ENCODE results near the gene TSNAXIP1. TPM values are rescaled to one million over a fixed set of nuclear protein-coding genes. Genes with fewer than 3 reads are reported as not detected.

Gene TSNAXIP1
- total RNA-seq, 1 donor from 2014 or later: under 0.01 TPM

GRCh38 chr16:67811899-67812298 lies 5.2 kb downstream of the TSNAXIP1 start:
- DNase-seq (ENCODE audit: low read depth) (no peak), FAIRE-seq (no peak)
- TF ChIP-seq CTCF (IDR thresholded peaks at IDR 0.05; ENCODE audit: insufficient read depth, low read length, severe bottlenecking): no peak
- Histone ChIP-seq H3K36me3 (ENCODE audit: control insufficient read depth, insufficient read depth, low read length) (no peaks in the 10 kb centered on the region), H3K27me3 (ENCODE audit: control insufficient read depth, insufficient read depth, low read length) (no peaks in the 10 kb centered on the region), H3K4me3 (ENCODE audit: low read depth, low read length) (no peak overlapping the region)

- no peaks in the 10 kb centered on the region for H3K36me3 ChIP-seq (ENCODE audit: control insufficient read depth, insufficient read depth, low read length)
- no peak for FAIRE-seq
- no peak for TF ChIP-seq CTCF (IDR thresholded peaks at IDR 0.05; ENCODE audit: insufficient read depth, low read length, severe bottlenecking)
- no peaks in the 10 kb centered on the region for H3K27me3 ChIP-seq (ENCODE audit: control insufficient read depth, insufficient read depth, low read length)
- DNase-seq (ENCODE audit: low read depth): no peak
- no peak overlapping the region for H3K4me3 ChIP-seq (ENCODE audit: low read depth, low read length)
These were observed 7.9 kb downstream of the TSNAXIP1 start for GRCh38 chr16:67814567-67814966.

- H3K27me3 ChIP-seq (ENCODE audit: control insufficient read depth, insufficient read depth, low read length): no peaks in the 10 kb centered on the region
- no peak for FAIRE-seq
- no peaks in the 10 kb centered on the region for H3K36me3 ChIP-seq (ENCODE audit: control insufficient read depth, insufficient read depth, low read length)
- no peak overlapping the region for H3K4me3 ChIP-seq (ENCODE audit: low read depth, low read length)
- DNase-seq (ENCODE audit: low read depth): no peak
- TF ChIP-seq CTCF (IDR thresholded peaks at IDR 0.05; ENCODE audit: insufficient read depth, low read length, severe bottlenecking): no peak
These were observed 14.0 kb downstream of the TSNAXIP1 start for GRCh38 chr16:67820608-67821259.

- no peak for TF ChIP-seq CTCF (IDR thresholded peaks at IDR 0.05; ENCODE audit: insufficient read depth, low read length, severe bottlenecking)
- Histone ChIP-seq H3K27me3 (ENCODE audit: control insufficient read depth, insufficient read depth, low read length) (no peaks in the 10 kb centered on the region), H3K36me3 (ENCODE audit: control insufficient read depth, insufficient read depth, low read length) (peaks cover 3% of the 10 kb centered on the region), H3K4me3 (ENCODE audit: low read depth, low read length) (no peak overlapping the region)
- FAIRE-seq (no peak), DNase-seq (ENCODE audit: low read depth) (peak; percentile 7)
These were observed 15.8 kb downstream of the TSNAXIP1 start for GRCh38 chr16:67822511-67822910.

GRCh38 chr16:67825119-67825518 lies 18.4 kb downstream of the TSNAXIP1 start:
- H3K27me3 ChIP-seq (ENCODE audit: control insufficient read depth, insufficient read depth, low read length): no peaks in the 10 kb centered on the region
- DNase-seq (ENCODE audit: low read depth) (no peak), FAIRE-seq (no peak)
- no peak for TF ChIP-seq CTCF (IDR thresholded peaks at IDR 0.05; ENCODE audit: insufficient read depth, low read length, severe bottlenecking)
- no peak overlapping the region for H3K4me3 ChIP-seq (ENCODE audit: low read depth, low read length)
- H3K36me3 ChIP-seq (ENCODE audit: control insufficient read depth, insufficient read depth, low read length): peaks cover 11% of the 10 kb centered on the region

GRCh38 chr16:67825906-67826305 lies 19.2 kb downstream of the TSNAXIP1 start:
- H3K27me3 ChIP-seq (ENCODE audit: control insufficient read depth, insufficient read depth, low read length): no peaks in the 10 kb centered on the region
- peaks cover 18% of the 10 kb centered on the region for H3K36me3 ChIP-seq (ENCODE audit: control insufficient read depth, insufficient read depth, low read length)
- FAIRE-seq: no peak
- H3K4me3 ChIP-seq (ENCODE audit: low read depth, low read length): no peak overlapping the region
- no peak for DNase-seq (ENCODE audit: low read depth)
- no peak for TF ChIP-seq CTCF (IDR thresholded peaks at IDR 0.05; ENCODE audit: insufficient read depth, low read length, severe bottlenecking)

Measured in bronchial epithelial cell (primary cell).